HG02870 (cell line): ENCODE data around the gene CDH23.

Experiments used
- ATAC-seq: cut with Tn5 transposase; IDR thresholded peaks from one replicate; pipeline ENCODE4 v1.9.1; 2021; ENCODE audit warnings: mild to moderate bottlenecking, moderate library complexity; ENCODE audit not compliant: unreplicated experiment

The CDH23 gene

GRCh38 chr10:71671994-71672946 is 275.6 kb downstream of the CDH23 start:
- ATAC-seq = no peak

GRCh38 chr10:71675295-71675970 is 278.7 kb downstream of the CDH23 start:
- ATAC-seq = no peak

- ATAC-seq = no peak
Measured at GRCh38 chr10:71677261-71677660, 280.5 kb downstream of the CDH23 start.

- ATAC-seq = no peak
Measured at GRCh38 chr10:71678057-71678805, 281.5 kb downstream of the CDH23 start.

GRCh38 chr10:71679425-71679824 is 282.7 kb downstream of the CDH23 start:
- no peak for ATAC-seq

- ATAC-seq = no peak
Measured at GRCh38 chr10:71681977-71682376, 285.3 kb downstream of the CDH23 start.

GRCh38 chr10:71683301-71683700 is 286.6 kb downstream of the CDH23 start:
- no peak for ATAC-seq

- no peak for ATAC-seq
Measured at GRCh38 chr10:71684356-71685173, 287.8 kb downstream of the CDH23 start.

GRCh38 chr10:71685554-71686232 is 289.0 kb downstream of the CDH23 start:
- ATAC-seq = no peak

- no peak for ATAC-seq
Measured at GRCh38 chr10:71687077-71687476, 290.4 kb downstream of the CDH23 start.

GRCh38 chr10:71687480-71687879 is 290.8 kb downstream of the CDH23 start:
- no peak for ATAC-seq

GRCh38 chr10:71688256-71688655 is 291.5 kb downstream of the CDH23 start:
- ATAC-seq = no peak

- ATAC-seq = no peak
Measured at GRCh38 chr10:71690094-71690720, 293.5 kb downstream of the CDH23 start.

GRCh38 chr10:71691405-71691804 is 294.7 kb downstream of the CDH23 start:
- ATAC-seq = no peak

- ATAC-seq = no peak
Measured at GRCh38 chr10:71692598-71693306, 296.0 kb downstream of the CDH23 start.

- no peak for ATAC-seq
Measured at GRCh38 chr10:71693377-71693776, 296.7 kb downstream of the CDH23 start.

GRCh38 chr10:71694039-71694501 is 297.4 kb downstream of the CDH23 start:
- ATAC-seq = no peak

GRCh38 chr10:71694567-71694968 is 297.8 kb downstream of the CDH23 start:
- ATAC-seq = peak; percentile 72
